ENCODE measurements around the gene DBT.

The DBT gene

GRCh38 chr1:100187912-100188311 lies 61.7 kb downstream of the DBT start:
- DNase-seq, result no peak

GRCh38 chr1:100184536-100184935 lies 65.1 kb downstream of the DBT start:
- peak; percentile 3 for DNase-seq

- no peak for DNase-seq
Measured at GRCh38 chr1:100183370-100183769, 66.3 kb downstream of the DBT start.

GRCh38 chr1:100178091-100178490 lies 71.5 kb downstream of the DBT start, which contains the start of gene LRRC39:
Gene LRRC39 (minus strand): TSS chr1:100178256. CDS start chr1:100168516, 9,740 bp downstream.
- DNase-seq, result no peak

GRCh38 chr1:100177295-100178041 lies 72.2 kb downstream of the DBT start:
- no peak for DNase-seq

GRCh38 chr1:100168051-100168450 lies 81.6 kb downstream of the DBT start:
- DNase-seq, result no peak

GRCh38 chr1:100164702-100165101 lies 84.9 kb downstream of the DBT start:
- DNase-seq, result no peak

- no peak for DNase-seq
Measured at GRCh38 chr1:100164216-100164615, 85.4 kb downstream of the DBT start.

- DNase-seq, result no peak
Measured at GRCh38 chr1:100162881-100163280, 86.8 kb downstream of the DBT start.

- no peak for DNase-seq
Measured at GRCh38 chr1:100152271-100152670, 97.4 kb downstream of the DBT start.

GRCh38 chr1:100151679-100152078 lies 98.0 kb downstream of the DBT start:
- no peak for DNase-seq

GRCh38 chr1:100147875-100148274 lies 101.8 kb downstream of the DBT start:
- no peak for DNase-seq

- no peak for DNase-seq
Measured at GRCh38 chr1:100146958-100147357, 102.7 kb downstream of the DBT start.

GRCh38 chr1:100145116-100145515 lies 104.5 kb downstream of the DBT start:
- no peak for DNase-seq

- no peak for DNase-seq
Measured at GRCh38 chr1:100142343-100142742, 107.3 kb downstream of the DBT start.

- DNase-seq, result no peak
Measured at GRCh38 chr1:100141192-100141591, 108.4 kb downstream of the DBT start.

- DNase-seq, result no peak
Measured at GRCh38 chr1:100137602-100138001, 112.0 kb downstream of the DBT start.

Data from activated CD4-positive, alpha-beta T cell treated with anti-CD3 and anti-CD28 coated beads for 48 hours (primary cell).